HG02938 (cell line): ENCODE measurements around the gene SPI1.

ENCODE experiments used
- ATAC-seq: cut with Tn5 transposase; IDR thresholded peaks from one replicate; pipeline ENCODE4 v1.9.1; 2021; ENCODE audit warnings: mild to moderate bottlenecking, moderate library complexity; ENCODE audit not compliant: unreplicated experiment

Gene SPI1

GRCh38 chr11:47407746-47408590 lies 29.6 kb upstream of the SPI1 start, which contains the start of gene SLC39A13:
SLC39A13 (plus strand) TSS chr11:47408590; CDS start chr11:47410095, 1,505 bp downstream.
- ATAC-seq = peak; percentile 74

- no peak for ATAC-seq
These were observed 28.8 kb upstream of the SPI1 start for GRCh38 chr11:47406896-47407745.

- no peak for ATAC-seq
These were observed 25.2 kb upstream of the SPI1 start for GRCh38 chr11:47403571-47403970.

- ATAC-seq = no peak
These were observed 24.8 kb upstream of the SPI1 start for GRCh38 chr11:47403135-47403534.

GRCh38 chr11:47400768-47401279 lies 22.5 kb upstream of the SPI1 start:
- ATAC-seq = peak; percentile 55

- peak; percentile 43 for ATAC-seq
These were observed 21.8 kb upstream of the SPI1 start for GRCh38 chr11:47399860-47400767.

GRCh38 chr11:47398551-47398950 lies 20.2 kb upstream of the SPI1 start:
- ATAC-seq = no peak

- ATAC-seq = no peak
These were observed 19.7 kb upstream of the SPI1 start for GRCh38 chr11:47398011-47398410.

- ATAC-seq = no peak
These were observed 17.6 kb upstream of the SPI1 start for GRCh38 chr11:47396049-47396320.

- no peak for ATAC-seq
These were observed 17.1 kb upstream of the SPI1 start for GRCh38 chr11:47395223-47396048.

- ATAC-seq = no peak
These were observed 16.2 kb upstream of the SPI1 start for GRCh38 chr11:47394322-47395222.

- ATAC-seq = no peak
These were observed 15.6 kb upstream of the SPI1 start for GRCh38 chr11:47394050-47394321.

GRCh38 chr11:47393163-47394049 lies 15.1 kb upstream of the SPI1 start:
- no peak for ATAC-seq

- ATAC-seq = no peak
These were observed 14.3 kb upstream of the SPI1 start for GRCh38 chr11:47392546-47393162.

- no peak for ATAC-seq
These were observed 13.5 kb upstream of the SPI1 start for GRCh38 chr11:47391711-47392432.

GRCh38 chr11:47391077-47391583 lies 12.8 kb upstream of the SPI1 start:
- no peak for ATAC-seq

- no peak for ATAC-seq
These were observed 12.0 kb upstream of the SPI1 start for GRCh38 chr11:47390422-47390760.
